ENCODE data around the gene ZNF217.
A peak's percentile ranks its signal among the peaks of the same experiment; 100 is the strongest.
"Not testable (repeated sequence)": the region's sequence is repeated elsewhere in the genome, so short reads cannot be mapped to it uniquely, and the experiment has no call there.

Gene ZNF217

GRCh38 chr20:53597030-53597482 lies 3.4 kb upstream of the ZNF217 start:
- DNase-seq = no peak

DNA sequence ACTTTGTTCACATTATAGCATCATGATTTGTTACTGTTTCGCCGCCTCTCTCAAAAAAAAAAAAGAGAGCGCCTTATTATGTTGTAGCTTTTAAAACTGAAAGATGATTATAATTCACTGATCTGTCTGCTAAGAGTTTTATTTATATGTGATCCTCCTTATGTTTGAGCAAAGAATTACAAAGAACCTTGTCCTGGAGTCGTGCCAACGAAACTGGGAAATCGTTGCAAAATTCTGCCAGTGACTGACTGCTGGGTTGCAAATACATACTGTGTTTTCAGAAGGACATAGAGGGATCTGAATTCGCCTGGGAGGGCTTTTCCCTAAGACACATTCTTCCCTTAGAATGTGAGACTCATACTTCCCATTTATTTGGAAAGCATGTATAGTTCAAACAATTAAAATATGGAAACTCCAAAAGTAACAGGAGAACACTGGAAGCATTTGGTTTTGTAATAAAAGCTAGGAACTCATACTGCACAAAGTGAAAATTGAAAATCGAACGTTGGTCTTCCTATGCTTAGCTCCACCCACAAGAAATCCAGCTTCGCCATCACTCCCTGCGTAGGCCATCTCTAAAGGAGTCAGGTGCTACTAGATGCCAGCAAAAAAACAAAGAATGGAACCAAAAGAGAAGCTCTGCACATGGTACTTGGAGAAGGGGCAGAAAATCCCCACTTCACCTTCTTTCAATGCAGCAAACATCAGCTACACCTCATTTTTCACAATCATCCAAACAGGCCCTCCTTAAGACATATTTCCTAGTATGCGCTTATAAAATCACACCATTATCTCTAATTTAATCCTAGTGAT lies 2.8 kb upstream of the ZNF217 start:
- DNase-seq = not testable (repeated sequence)

- not testable (repeated sequence) for DNase-seq
Observed at GRCh38 chr20:53595742-53596141, 2.1 kb upstream of the ZNF217 start.

GRCh38 chr20:53595018-53595378 lies 1.4 kb upstream of the ZNF217 start:
- DNase-seq = no peak

GRCh38 chr20:53594068-53595017 lies 704 bp upstream of the ZNF217 start:
- peak; percentile 98 for DNase-seq

DNA sequence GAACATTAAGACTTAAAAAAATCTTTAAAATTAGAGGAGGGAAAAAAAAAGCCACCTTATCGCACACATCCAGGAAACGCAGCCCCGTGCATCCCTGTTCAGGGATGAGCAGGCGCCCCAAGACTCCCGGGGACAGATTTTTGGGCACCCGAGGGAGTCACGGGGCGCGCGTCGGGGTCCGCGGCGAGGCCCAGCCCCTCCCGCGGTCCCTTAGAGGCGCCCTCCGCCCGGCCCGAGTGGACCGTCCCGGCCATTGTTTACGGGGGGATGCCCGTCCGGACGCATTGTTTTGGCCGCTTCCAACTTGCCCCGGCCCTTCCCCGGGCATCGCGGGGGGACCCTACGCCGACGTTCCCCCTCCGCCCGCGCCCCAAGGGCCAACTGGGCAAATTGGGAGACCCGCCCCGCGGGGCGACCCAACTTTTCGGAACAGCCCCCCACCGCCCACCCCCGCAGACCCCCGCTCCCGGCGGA lies 610 bp downstream of the ZNF217 start:
- no peak for DNase-seq

- not testable (repeated sequence) for DNase-seq
Observed at GRCh38 chr20:53592454-53592991, 1.1 kb downstream of the ZNF217 start.

GRCh38 chr20:53591941-53592441 lies 1.6 kb downstream of the ZNF217 start:
- DNase-seq = not testable (repeated sequence)

- not testable (repeated sequence) for DNase-seq
Observed at GRCh38 chr20:53591206-53591741, 2.4 kb downstream of the ZNF217 start.

DNA sequence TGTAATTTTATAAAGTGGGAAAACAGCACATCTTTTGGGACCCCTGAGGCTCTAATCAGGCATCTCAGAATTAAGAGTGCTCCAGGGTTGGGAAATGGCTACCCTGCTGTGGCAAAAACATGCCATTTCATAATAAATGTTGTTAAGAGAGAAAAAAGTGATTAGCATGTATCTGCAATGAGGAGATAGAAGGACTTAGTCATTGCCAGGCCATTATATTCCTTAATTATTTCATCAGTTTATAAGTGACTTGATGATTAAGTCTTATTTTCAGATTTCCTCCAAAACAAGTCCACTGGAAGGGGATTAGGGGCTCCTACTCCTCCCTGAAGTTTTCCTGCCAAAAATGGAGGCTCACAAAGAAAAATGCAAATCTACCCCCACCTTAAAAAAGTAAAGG lies 3.0 kb downstream of the ZNF217 start:
- DNase-seq = not testable (repeated sequence)

GRCh38 chr20:53590122-53590521 lies 3.5 kb downstream of the ZNF217 start:
- not testable (repeated sequence) for DNase-seq

DNA sequence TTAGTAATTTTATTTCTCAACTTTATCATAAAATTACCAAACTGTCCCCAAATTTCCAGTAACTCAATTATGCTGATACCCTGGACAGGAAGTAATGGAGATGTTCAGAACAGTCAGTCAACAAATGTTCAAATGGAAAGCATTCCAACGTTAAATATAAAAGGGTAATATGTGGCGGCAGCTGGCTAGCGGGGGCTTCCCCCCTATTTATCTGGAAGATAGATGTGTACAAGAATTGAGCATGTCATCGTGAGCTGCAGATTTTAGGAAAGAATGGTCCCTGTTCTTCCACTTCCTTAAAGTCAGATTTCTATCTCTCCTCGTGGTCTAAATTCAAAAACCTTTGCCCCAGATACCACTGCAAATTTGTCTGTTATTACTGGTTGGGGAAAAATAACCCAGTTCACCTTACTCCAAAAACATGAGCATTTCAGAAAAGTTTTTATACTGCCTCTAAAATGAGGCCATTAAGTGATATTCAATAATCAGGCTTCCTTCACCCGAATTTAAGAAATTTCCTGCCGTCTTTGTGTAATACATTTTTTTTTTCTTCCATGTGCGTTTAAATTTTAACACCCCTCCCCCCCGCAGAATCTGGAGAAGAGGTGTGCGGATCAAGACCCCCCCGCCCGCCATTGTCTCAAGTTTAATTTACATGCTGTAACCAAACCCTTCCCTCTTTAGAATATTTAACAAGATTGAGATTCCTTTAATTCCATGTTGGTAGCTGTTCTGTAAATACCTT lies 4.1 kb downstream of the ZNF217 start:
- DNase-seq = not testable (repeated sequence)

DNA sequence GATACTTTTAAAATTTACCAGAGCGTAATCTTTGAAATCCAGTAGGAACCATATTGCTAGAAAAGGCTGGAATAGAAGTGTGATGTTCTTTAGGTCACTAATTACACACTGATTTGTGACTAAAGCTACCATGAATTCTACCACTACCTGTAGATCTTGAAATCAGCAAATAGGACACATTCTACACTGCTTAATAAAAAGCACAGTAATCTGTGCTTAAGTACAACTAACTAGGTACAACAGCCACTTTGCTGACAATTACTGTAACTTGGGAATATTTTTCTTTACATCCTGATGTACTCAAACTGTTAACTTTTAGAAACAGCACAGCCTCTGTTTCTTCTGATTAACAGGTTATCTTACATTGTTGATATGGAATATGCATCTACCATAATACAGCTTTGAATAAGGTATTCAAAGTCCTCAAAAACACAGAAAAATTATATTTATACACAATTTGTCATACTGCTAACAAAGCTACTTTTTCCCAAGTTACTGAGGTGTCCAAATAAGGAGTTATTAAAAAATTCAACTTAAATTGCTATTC lies 6.4 kb downstream of the ZNF217 start:
- DNase-seq = not testable (repeated sequence)

DNA sequence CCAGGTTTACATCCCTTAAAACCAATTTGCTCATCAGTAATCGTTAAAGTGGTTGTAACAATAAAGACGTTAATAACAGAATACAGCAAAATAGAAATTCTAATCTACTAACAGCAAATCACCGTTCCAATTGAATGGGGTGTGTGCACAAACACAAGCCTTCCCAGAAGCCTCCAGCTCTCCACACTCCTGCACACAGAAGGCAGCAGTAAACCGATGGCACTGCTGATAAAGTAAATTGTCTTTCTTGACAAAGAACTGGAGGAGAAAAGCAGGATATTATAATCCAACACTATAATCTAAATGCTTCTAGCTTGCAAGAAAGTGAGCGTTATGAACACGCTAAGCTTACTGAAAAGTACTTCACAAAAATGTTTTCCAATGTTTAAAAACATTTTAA lies 7.0 kb downstream of the ZNF217 start:
- no peak for DNase-seq

GRCh38 chr20:53585910-53586309 lies 7.7 kb downstream of the ZNF217 start:
- not testable (repeated sequence) for DNase-seq

DNA sequence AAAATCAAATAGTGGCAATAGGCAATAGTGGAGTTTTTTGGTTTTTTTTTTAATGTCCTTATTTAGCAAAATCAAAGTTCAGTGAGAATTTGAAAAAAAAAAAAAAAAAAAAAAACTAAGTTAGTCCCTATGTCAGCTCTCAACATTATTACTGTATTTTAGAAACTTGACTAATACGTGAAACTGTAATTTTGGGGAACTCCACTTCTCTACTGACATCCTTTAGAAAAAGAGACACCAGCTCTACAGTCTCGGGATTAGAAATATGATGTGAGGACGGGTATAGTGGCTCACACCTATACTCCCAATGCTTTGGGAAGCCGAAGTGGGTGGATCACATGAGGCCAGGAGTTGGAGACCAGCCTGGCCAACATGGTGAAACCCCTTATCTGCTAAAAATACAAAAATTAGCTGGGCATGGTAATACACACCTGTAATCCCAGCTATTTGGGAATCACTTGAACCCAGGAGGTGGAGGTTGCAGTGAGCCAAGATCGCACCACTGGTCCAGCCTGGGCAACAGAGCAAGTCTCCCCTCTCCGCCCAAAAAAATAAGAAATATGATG lies 8.6 kb downstream of the ZNF217 start:
- not testable (repeated sequence) for DNase-seq

- not testable (repeated sequence) for DNase-seq
Observed at GRCh38 chr20:53584550-53584913, 9.1 kb downstream of the ZNF217 start.

DNA sequence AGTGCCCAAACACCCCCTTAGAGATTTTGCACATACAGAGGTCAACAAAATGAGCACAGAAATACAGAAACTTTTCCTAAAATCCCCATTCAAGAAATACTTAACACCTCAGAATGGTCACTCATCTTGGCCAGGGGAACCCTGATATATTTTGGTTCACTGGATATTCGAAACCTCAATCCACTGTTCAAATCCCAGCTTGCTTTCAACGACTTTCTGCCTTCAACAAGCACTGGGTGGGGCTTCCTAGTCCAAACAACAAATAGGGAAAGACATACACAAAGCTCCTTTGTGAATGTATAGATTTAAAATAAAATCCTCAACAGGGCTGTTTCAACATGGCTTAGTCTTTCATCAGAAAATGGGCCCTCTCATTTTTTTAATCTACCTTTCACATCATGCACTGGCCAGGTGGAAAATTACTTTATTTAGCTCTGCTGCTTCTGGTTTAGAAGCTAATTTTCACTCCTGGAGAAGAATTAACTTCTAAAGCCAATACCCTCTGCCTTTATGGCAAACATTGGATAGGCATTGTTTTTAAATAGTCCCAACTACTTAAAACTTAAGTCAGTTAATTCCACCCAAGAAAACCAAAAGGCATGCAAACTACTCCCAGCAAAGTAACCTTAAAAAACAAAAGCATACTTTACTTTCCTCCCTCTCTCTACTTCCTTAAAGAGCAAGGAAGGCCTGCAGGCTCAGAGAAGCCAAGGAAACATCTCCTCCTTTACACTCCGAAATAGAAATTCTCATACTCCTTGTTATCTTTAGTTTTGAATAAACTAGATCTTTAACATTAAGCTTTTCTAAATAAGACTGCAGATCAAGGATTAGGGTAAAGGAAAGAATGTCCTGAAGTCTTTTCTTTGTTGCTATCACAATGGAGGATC lies 9.7 kb downstream of the ZNF217 start:
- not testable (repeated sequence) for DNase-seq

DNA sequence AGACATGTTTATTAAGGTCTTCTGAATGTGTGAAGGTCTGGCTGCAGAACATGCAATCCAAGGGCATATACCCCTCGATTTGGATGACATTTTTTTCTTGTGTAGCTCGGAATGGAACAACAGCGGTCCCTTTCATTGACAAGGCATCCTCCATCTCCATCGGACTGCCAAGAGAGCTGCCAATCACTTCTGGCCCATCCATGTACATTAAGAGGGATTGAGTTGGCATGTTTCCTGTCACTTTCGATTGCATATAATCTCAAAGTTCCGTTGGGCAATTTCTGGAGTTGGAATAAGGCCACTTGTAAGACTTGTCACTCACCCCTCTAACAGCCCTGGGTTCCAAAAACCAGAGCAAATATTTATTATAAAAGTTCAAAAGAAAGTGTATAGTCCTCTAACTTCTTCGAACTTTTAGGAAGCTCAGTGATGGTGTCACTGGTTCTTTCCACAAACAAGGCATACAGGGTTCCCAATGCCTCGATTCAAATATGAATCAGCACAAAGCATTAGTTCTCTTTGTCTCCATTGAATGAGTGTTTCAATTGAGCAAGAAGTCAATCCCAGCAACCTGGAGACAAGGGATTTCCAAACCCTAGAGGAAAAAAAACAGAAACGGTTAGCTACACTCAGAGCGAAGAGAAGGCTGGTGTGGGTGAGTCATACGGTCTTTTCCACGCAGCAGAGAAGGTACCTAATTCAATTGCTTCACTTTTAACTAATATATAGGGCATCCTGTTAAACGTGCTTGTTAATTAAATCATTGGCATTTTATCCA lies 10.9 kb downstream of the ZNF217 start:
- DNase-seq = no peak

- DNase-seq = no peak
Observed at GRCh38 chr20:53582251-53582570, 11.4 kb downstream of the ZNF217 start.

All from activated T-cell treated with anti-CD3 and anti-CD28 coated beads for 4 hours (primary cell).